ENCODE data around the gene EGFL8. TPM values are rescaled to one million over a fixed set of nuclear protein-coding genes. Genes with fewer than 3 reads are reported as not detected.

Gene EGFL8
- total and polyA plus RNA-seq, 2 of the 8 experiments (the other 6 are each of a cell fraction or from before 2014, with no cell fraction given) = 5.0 to 9.2 TPM

DNA sequence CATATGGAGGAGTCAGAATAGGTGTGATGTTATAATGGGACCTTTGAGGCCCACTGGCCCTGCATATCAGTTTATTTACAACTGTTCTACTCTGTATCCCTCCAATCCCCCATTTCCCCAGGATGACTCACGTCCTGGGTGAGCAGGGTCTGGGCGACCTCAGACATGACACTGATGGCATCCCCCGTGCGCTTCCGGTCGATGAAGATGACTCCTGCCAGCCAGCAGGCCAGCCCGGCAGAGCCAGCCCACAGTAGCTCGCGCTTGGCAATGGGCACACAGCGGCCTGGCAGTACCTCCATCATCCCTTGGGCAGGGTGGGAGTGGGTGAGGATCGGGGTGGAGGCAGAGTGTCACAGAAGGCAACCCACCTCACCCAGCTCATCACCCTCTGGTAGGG, 5.9 kb downstream of the EGFL8 start:
- no peak overlapping the region for H2AFZ ChIP-seq (ENCODE audit: low read length)
- H4K5ac ChIP-seq (ENCODE audit: insufficient read length, low read depth, low read length) = no peak overlapping the region
- no peak overlapping the region for H2BK15ac ChIP-seq (ENCODE audit: low read length)
- H2BK120ac ChIP-seq (replicated peaks; ENCODE audit: low read depth, low read length) = no peak overlapping the region
- H3K18ac ChIP-seq (ENCODE audit: extremely low read depth, low read length) = no peak overlapping the region
- POLR2A ChIA-PET (ENCODE audit: partially characterized antibody) = interaction anchor here (0.7 to 1.3 kb wide), 5 partner anchors 10 to 120 kb away, joined by 3 to 8 read pairs (median 3); no protein-coding TSS in a partner anchor
- H2BK5ac ChIP-seq (ENCODE audit: low read depth, low read length) = no peak overlapping the region
- H3K56ac ChIP-seq (replicated peaks; ENCODE audit: insufficient read length, low read depth, low read length) = no peak overlapping the region
- no peak overlapping the region for H4K91ac ChIP-seq (replicated peaks; ENCODE audit: insufficient read length, low read length)
- peak overlapping the region; percentile 53; the same call in 1 of the 2 replicates for H4K8ac ChIP-seq (ENCODE audit: extremely low read depth, insufficient read depth, low read length)
- no peak overlapping the region for H2BK20ac ChIP-seq (ENCODE audit: low read length)
- no peak overlapping the region for H3K9ac ChIP-seq (replicated peaks in 1 of 4; ENCODE audit: extremely low read depth in 1 of 4, low read depth in 3 of 4, low read length in 3 of 4)
- no peak for FAIRE-seq
- peaks cover 13 to 33% of the 10 kb centered on the region in 2 experiments for H3K79me2 ChIP-seq (ENCODE audit: control insufficient read depth in 1 of 2, insufficient read depth in 2 of 2, low read length in 2 of 2)
- H3K23ac ChIP-seq (ENCODE audit: insufficient read length) = no peak overlapping the region
- H4K20me1 ChIP-seq (replicated peaks in 1 of 2; ENCODE audit: control insufficient read depth in 1 of 2, insufficient read depth in 2 of 2, low read length in 2 of 2) = peaks cover 8 to 11% of the 10 kb centered on the region in 2 experiments
- H2BK12ac ChIP-seq (ENCODE audit: low read depth, low read length) = no peak overlapping the region
- no peak for DNase-seq (ENCODE audit: low read depth in 1 of 2, low spot score in 2 of 2)
- peaks cover 4 to 17% (median 9%) of the 10 kb centered on the region in 4 experiments; a peak in 6 of 7 replicates for H3K4me1 ChIP-seq (replicated peaks in 1 of 4; ENCODE audit: control insufficient read depth in 3 of 4, insufficient read depth in 4 of 4, low read length in 3 of 4)
- CTCF ChIA-PET (ENCODE audit: partially characterized antibody) = interaction anchor here (0.8 to 1.6 kb wide), 6 partner anchors 19 to 53 kb away, joined by 3 to 4 read pairs (median 4); partner anchors contain the start of gene GPSM3
- 92% methylated on average over 11 of the region's 11 CpGs; no CpG with 5 or more reads in 1 of the 2 experiments for WGBS, 2 experiments (ENCODE audit: extremely low coverage in 1 of 2, insufficient coverage in 1 of 2, insufficient read length in 1 of 2, insufficient replicate concordance in 2 of 2, low coverage in 1 of 2, low lambda C conversion rate in 2 of 2, missing lambda C conversion rate in 1 of 2)
- H3K23me2 ChIP-seq (ENCODE audit: low read depth, low read length) = peaks cover 2% of the 10 kb centered on the region; the same call in 1 of the 2 replicates
- H3K9me3 ChIP-seq (ENCODE audit: insufficient read depth in 2 of 2, low read depth in 1 of 2, low read length in 1 of 2) = no peaks in the 10 kb centered on the region
- no peak overlapping the region for H3K4me3 ChIP-seq (ENCODE audit: extremely low read depth in 1 of 4, insufficient read depth in 2 of 4, low read depth in 3 of 4, low read length in 4 of 4)
- H3K4ac ChIP-seq (replicated peaks; ENCODE audit: insufficient read length, low read depth, low read length) = no peak overlapping the region
- H3K36me3 ChIP-seq (ENCODE audit: control insufficient read depth in 2 of 4, insufficient read depth in 4 of 4, low read length in 3 of 4) = peaks cover 4 to 41% (median 30%) of the 10 kb centered on the region in 4 experiments
- H3K27ac ChIP-seq (ENCODE audit: low read depth, low read length) = no peak overlapping the region
- no peaks in the 10 kb centered on the region for H3K27me3 ChIP-seq (replicated peaks in 1 of 4; ENCODE audit: control insufficient read depth in 3 of 4, extremely low read depth in 1 of 4, insufficient read depth in 3 of 4, low read length in 3 of 4)
- no peak overlapping the region for H2AK5ac ChIP-seq (ENCODE audit: low read depth, low read length)
- H3K4me2 ChIP-seq (ENCODE audit: insufficient read depth in 1 of 2, low read depth in 2 of 2, low read length in 2 of 2) = no peak overlapping the region
- no peak overlapping the region for H3K14ac ChIP-seq (ENCODE audit: insufficient read length)
- peaks cover 4% of the 10 kb centered on the region; the same call in 1 of the 2 replicates for H3K79me1 ChIP-seq (ENCODE audit: low read depth, low read length)
- TF ChIP-seq CREB1 (IDR thresholded peaks at IDR 0.05) (no peak), TBP (IDR thresholded peaks at IDR 0.05; ENCODE audit: low read depth, low read length) (no peak), SP2 (IDR thresholded peaks at IDR 0.05; ENCODE audit: low read length) (no peak), CEBPB (IDR thresholded peaks at IDR 0.05; ENCODE audit: low read depth, low read length) (no peak), CBX8 (IDR thresholded peaks at IDR 0.05; ENCODE audit: borderline replicate concordance, low read depth, low read length) (no peak), ZNF274 (IDR thresholded peaks at IDR 0.05; ENCODE audit: borderline replicate concordance, extremely low read depth, low read length) (no peak), NANOG (IDR thresholded peaks at IDR 0.05; ENCODE audit: insufficient read depth, low read depth, low read length, poor library complexity, severe bottlenecking) (no peak), POLR2A (IDR thresholded peaks at IDR 0.05; ENCODE audit: control extremely low read depth in 1 of 2, low read depth in 2 of 2, low read length in 2 of 2) (no peak), SIN3A (conservative IDR thresholded peaks at IDR 0.05 in 1 of 2, IDR thresholded peaks at IDR 0.05 in 1 of 2; ENCODE audit: low read depth in 1 of 2, low read length in 2 of 2) (no peak), RXRA (IDR thresholded peaks at IDR 0.05; ENCODE audit: insufficient read depth, low read depth, low read length) (no peak), EP300 (IDR thresholded peaks at IDR 0.05; ENCODE audit: borderline replicate concordance in 1 of 2, low read depth in 2 of 2, low read length in 2 of 2) (no peak), NRF1 (IDR thresholded peaks at IDR 0.05; ENCODE audit: low read depth, low read length) (no peak)
- TF ChIP-seq, protein P1, sequence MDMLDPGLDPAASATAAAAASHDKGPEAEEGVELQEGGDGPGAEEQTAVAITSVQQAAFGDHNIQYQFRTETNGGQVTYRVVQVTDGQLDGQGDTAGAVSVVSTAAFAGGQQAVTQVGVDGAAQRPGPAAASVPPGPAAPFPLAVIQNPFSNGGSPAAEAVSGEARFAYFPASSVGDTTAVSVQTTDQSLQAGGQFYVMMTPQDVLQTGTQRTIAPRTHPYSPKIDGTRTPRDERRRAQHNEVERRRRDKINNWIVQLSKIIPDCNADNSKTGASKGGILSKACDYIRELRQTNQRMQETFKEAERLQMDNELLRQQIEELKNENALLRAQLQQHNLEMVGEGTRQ (IDR thresholded peaks at IDR 0.05; ENCODE audit: low read length) = no peak

Data from H1 (cell line).